Central memory CD8-positive, alpha-beta T cell (primary cell): ENCODE results near the gene CLIP4.

Source experiments
- ATAC-seq: fragments of 150-1000 bp; cut with Tn5 transposase; replicated peaks from 2 replicates; pipeline ENCODE4 v1.10.0; 2022; ENCODE audit warnings: mild to moderate bottlenecking, moderate FRiP score, moderate number of reproducible peaks; ENCODE audit not compliant: poor library complexity, severe bottlenecking; ENCODE audit errors: extremely low read depth
- DNase-seq, 2 donors: peaks; one replicate each; pipeline ENCODE4 v3.0.0; 2021; ENCODE audit warnings: low spot score in 2 of 2
- H3K27ac Mint-ChIP-seq: one replicate; pipeline ENCODE4 v1.8.0; 2022; ENCODE audit warnings: low read depth, mild to moderate bottlenecking, moderate library complexity, mixed read lengths
- H3K27me3 Mint-ChIP-seq: one replicate; pipeline ENCODE4 v1.8.0; 2022; ENCODE audit warnings: mixed read lengths
- H3K36me3 Mint-ChIP-seq: one replicate; pipeline ENCODE4 v1.8.0; 2022; ENCODE audit warnings: mild to moderate bottlenecking, moderate library complexity, mixed read lengths; ENCODE audit not compliant: insufficient read depth
- H3K4me1 Mint-ChIP-seq: one replicate; pipeline ENCODE4 v1.8.0; 2022; ENCODE audit warnings: mixed read lengths
- H3K4me3 Mint-ChIP-seq: one replicate; pipeline ENCODE4 v1.8.0; 2022; ENCODE audit warnings: mild to moderate bottlenecking, moderate library complexity, mixed read lengths
- H3K9me3 Mint-ChIP-seq: one replicate; pipeline ENCODE4 v1.8.0; 2022; ENCODE audit warnings: mixed read lengths

CLIP4 gene

DNA sequence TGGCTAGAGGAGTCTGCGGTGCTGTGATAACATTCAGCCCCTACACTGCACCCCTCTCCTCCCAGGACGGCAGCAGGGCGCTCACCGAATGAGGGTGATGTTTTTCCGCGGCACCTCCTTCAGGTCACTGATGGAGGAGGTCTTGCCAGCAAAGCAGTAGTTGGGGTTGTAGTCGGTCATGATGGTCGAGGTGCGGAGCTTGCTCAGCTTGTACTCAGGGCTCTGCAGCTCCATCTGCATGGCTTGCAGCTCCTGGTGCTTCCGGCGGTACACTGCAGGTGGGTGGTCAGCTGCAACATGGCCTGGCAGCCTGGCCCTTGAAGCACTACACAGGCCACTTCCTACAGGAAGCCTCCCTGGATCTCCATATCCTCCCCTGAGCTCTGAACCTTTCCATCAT, 108.0 kb downstream of the CLIP4 start:
- H3K27me3 Mint-ChIP-seq = peaks cover 40% of the 10 kb centered on the region
- no peak overlapping the region for H3K4me3 Mint-ChIP-seq
- no peaks in the 10 kb centered on the region for H3K4me1 Mint-ChIP-seq
- no peak overlapping the region for H3K27ac Mint-ChIP-seq
- no peaks in the 10 kb centered on the region for H3K9me3 Mint-ChIP-seq
- no peak for DNase-seq
- peaks cover 1% of the 10 kb centered on the region for H3K36me3 Mint-ChIP-seq
- no peak for ATAC-seq

DNA sequence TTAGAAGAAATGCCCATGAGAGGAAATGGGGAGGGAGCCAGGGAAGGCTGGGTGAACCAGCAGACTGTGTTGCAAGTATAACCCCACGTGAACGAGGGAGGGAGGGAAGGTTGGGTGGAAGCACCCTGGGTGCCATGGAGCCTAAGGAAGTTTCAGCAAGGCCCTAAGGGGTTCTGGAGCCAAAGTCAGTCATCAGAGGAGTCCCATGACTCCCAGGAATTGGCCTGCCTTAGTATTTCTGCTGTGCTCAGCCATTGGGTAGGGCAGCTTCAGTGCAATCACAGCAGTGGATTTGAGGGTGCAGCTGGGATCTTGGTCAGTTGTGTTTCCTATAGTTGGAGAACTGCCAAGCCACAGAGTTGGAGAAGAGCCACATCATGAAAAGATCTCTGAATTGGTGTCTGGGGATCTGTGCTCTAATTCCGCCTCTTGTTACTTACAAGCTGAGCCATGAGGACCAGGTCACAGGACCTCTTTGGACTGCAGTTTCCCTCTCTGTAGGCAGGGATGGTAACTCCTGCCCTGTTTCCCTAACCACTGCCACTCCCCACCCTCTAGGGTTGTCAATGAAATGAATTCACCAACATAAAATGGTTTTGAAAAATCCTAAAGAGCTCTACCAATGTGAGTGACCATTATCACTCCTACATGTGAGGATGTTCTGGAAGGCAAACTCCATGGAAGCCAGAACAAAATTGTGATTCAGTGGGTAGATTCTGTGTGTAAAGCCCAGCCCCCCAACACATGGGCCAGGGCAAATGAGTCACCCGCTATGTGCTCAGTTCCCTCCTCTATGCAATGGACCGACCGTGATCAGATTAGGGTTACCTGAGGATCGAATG, 108.9 kb downstream of the CLIP4 start:
- H3K4me1 Mint-ChIP-seq = no peaks in the 10 kb centered on the region
- no peak overlapping the region for H3K4me3 Mint-ChIP-seq
- H3K9me3 Mint-ChIP-seq = no peaks in the 10 kb centered on the region
- peaks cover 1% of the 10 kb centered on the region for H3K36me3 Mint-ChIP-seq
- H3K27me3 Mint-ChIP-seq = peaks cover 48% of the 10 kb centered on the region
- DNase-seq = no peak
- ATAC-seq = no peak
- H3K27ac Mint-ChIP-seq = no peak overlapping the region

DNA sequence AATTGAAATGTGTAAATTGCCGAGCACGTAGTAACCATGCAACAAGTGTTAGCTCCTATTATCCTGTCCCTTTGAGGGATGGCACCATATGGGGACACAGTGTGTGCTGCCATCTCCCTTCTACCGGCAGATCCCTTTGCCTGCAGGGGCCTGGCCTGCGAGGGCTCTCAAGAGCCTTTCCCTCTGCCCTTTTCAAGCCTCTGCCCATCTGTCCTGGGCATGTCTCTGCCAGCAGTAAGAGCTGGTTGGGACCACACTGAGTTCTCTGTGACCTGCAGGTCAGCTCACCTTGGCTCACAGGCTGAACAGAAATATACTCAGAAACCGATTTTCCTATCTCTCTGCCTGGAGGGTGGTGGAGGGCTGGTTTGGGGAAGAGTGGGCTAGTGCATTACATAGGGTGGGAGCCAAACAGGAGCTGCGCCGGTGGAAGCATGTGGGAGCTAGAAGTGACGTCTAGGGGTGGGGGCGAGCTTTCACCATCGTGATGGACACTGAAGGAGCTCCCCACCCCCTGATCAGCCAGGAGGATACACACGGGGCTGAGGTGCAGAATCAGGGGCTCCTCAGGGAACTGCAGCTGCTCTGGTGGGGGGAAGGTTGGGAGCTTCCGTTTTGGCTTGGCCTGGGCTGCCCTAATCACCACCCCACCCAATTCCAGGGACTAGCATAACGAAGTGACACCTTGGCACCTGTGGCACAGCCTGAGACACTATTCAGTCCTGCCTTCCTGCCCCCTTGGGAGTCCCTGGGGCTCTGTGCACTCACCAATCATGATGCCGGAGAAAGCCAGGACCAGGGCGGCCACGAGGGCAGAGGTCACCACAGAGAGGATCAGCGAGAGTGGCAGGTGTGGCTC, 109.7 kb downstream of the CLIP4 start:
- Mint-ChIP-seq H3K4me3 (no peak overlapping the region), H3K36me3 (peaks cover 1% of the 10 kb centered on the region), H3K9me3 (no peaks in the 10 kb centered on the region), H3K4me1 (no peaks in the 10 kb centered on the region), H3K27me3 (peaks cover 55% of the 10 kb centered on the region), H3K27ac (no peak overlapping the region)
- DNase-seq (no peak), ATAC-seq (no peak)

DNA sequence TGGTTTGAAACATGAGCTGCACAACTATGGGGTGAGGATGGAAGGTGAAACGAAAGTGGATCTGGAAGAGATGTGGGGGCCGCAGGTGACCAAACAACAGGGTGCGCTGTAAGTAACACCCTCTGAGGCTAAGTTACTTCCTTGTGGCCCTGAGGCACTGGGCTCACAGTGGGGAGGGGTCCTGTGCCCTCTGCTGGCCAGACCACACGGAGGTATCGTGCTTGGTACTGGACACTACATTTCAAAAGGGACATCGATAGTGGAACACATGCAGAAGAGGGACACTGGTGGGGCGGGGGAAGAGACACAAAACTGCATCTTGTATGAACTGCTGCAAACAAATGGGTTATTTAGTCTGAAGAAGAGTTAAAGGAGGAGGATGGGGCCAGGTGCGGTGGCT, 110.6 kb downstream of the CLIP4 start:
- DNase-seq (no peak), ATAC-seq (no peak)
- no peak overlapping the region for H3K4me3 Mint-ChIP-seq
- H3K36me3 Mint-ChIP-seq = peaks cover 1% of the 10 kb centered on the region
- H3K27me3 Mint-ChIP-seq = peaks cover 62% of the 10 kb centered on the region
- no peaks in the 10 kb centered on the region for H3K4me1 Mint-ChIP-seq
- no peak overlapping the region for H3K27ac Mint-ChIP-seq
- no peaks in the 10 kb centered on the region for H3K9me3 Mint-ChIP-seq

DNA sequence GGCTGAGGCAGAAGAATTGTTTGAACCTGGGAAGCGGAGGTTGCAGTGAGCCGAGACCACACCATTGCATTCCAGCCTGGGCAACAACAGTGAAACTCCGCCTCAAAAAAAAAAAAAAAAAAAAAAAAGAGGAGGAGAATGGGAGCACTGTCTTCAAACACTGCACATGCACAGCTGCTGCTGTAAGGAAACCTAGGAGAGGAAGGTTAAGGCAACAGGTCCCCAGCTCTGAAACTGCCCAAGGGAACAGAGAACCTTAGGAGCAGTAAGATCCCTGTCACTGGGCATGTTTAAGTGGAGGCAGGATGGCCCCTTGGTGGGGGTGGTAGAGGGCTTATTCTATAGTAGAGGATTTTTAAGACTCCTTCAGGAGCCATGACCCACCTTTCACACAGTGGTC, 111.2 kb downstream of the CLIP4 start:
- ATAC-seq (no peak), DNase-seq (no peak)
- Mint-ChIP-seq H3K4me1 (no peaks in the 10 kb centered on the region), H3K27ac (no peak overlapping the region), H3K27me3 (peaks cover 62% of the 10 kb centered on the region), H3K9me3 (no peaks in the 10 kb centered on the region), H3K4me3 (no peak overlapping the region), H3K36me3 (peaks cover 1% of the 10 kb centered on the region)

DNA sequence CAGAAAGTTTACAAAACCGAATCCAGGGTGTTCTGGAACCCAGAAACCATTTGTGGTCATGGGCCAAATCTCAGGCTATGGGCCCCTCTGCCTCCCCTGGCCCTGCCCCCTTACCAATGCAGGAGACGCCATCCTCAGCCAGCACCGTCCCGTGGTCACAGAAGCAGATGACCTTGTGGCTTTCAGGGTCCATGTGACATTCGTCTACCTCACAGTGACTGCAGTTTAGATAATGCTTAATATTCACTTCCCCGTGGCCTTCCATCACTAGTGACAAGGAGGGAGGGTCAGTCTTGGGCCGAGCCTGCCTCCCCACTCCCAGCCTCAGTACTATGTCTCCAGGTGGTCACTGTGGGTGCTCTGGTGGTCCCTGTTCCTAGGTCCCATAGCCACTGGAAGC, 111.6 kb downstream of the CLIP4 start:
- no peak overlapping the region for H3K27ac Mint-ChIP-seq
- no peak for ATAC-seq
- no peak overlapping the region for H3K4me3 Mint-ChIP-seq
- no peaks in the 10 kb centered on the region for H3K4me1 Mint-ChIP-seq
- peaks cover 62% of the 10 kb centered on the region for H3K27me3 Mint-ChIP-seq
- peaks cover 1% of the 10 kb centered on the region for H3K36me3 Mint-ChIP-seq
- no peaks in the 10 kb centered on the region for H3K9me3 Mint-ChIP-seq
- no peak for DNase-seq

DNA sequence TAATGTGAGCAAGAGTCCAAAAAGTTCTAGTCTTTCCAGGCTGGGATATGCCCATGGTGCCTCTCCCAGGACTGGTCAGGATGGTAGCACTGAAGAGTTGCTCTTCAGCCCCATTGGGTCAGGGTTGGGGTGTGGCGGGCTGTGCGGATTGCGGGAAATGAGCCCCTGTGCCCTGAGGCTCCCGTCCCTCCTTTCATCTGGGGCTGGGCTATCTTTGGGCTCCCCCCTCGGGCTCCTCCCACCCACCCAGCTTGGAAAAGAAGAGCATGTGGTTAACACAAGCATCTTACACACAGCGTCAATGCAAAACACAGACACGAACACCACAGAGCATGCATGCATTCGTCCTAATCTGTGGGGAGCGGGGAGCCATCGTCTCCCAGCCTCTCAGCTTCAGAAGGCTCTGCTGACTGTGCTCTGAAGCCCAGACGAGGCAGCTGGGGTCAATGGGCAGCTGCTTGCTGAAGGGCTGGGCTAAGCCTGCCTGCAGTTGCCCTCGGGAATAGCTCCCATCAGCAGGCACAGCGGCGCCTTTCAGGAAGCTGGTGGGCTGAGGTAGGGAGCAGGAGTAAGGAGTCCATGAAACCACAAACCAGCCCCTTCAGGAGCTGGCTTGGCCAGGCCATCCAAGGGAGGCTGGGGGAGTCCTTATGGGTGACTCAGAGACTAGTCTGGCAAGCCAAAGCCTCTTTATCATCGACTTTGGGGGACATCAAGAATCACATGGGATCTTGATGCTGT, 112.9 kb downstream of the CLIP4 start:
- Mint-ChIP-seq H3K27ac (no peak overlapping the region), H3K36me3 (peaks cover 1% of the 10 kb centered on the region), H3K4me3 (no peak overlapping the region), H3K9me3 (no peaks in the 10 kb centered on the region), H3K4me1 (no peaks in the 10 kb centered on the region), H3K27me3 (peaks cover 62% of the 10 kb centered on the region)
- DNase-seq = no peak
- no peak for ATAC-seq

DNA sequence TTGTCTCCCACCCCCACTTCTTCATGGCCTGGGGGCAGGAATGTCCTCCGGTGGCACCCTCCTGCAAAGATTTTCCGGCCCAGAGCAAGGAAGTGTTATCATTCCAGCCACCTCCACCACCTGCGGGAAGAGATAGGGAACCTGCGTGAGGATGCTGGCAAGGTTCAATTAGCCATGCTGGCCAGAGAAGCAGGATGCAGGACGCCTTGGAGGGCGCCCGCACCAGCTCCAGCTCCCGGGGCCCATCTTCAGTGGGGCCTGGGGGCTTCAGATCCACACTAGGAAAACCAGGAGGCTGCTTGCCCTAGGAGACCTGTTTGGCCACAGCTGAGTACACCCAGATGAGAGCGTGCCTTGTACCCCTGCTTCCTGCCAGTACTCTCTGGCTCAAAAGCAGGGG, 113.7 kb downstream of the CLIP4 start:
- H3K27me3 Mint-ChIP-seq = peaks cover 62% of the 10 kb centered on the region
- peaks cover 1% of the 10 kb centered on the region for H3K36me3 Mint-ChIP-seq
- H3K4me3 Mint-ChIP-seq = no peak overlapping the region
- no peaks in the 10 kb centered on the region for H3K9me3 Mint-ChIP-seq
- ATAC-seq = no peak
- H3K27ac Mint-ChIP-seq = no peak overlapping the region
- no peaks in the 10 kb centered on the region for H3K4me1 Mint-ChIP-seq
- DNase-seq = no peak

DNA sequence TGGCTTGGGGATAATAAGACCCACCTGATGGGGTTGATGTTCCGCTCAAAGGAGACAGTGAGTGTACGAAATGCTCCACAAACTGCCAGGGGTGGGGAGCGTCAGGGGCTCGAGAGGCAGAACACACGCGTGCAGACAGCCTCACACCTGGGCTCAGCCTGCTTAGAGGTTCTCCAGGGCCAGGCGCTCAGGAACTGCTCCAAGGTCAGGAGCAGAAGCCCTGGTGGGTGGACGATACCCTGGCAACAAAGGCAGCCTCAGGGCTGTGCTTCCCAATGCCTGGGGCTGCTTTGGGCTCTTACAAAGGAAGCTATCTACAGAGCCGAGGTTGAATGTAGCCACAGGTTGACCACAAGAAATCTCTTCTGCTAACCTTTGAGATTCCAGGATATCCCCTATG, 114.4 kb downstream of the CLIP4 start:
- H3K4me3 Mint-ChIP-seq = no peak overlapping the region
- peaks cover 1% of the 10 kb centered on the region for H3K36me3 Mint-ChIP-seq
- peaks cover 57% of the 10 kb centered on the region for H3K27me3 Mint-ChIP-seq
- ATAC-seq (no peak), DNase-seq (no peak)
- H3K4me1 Mint-ChIP-seq = no peaks in the 10 kb centered on the region
- H3K27ac Mint-ChIP-seq = no peak overlapping the region
- H3K9me3 Mint-ChIP-seq = no peaks in the 10 kb centered on the region

DNA sequence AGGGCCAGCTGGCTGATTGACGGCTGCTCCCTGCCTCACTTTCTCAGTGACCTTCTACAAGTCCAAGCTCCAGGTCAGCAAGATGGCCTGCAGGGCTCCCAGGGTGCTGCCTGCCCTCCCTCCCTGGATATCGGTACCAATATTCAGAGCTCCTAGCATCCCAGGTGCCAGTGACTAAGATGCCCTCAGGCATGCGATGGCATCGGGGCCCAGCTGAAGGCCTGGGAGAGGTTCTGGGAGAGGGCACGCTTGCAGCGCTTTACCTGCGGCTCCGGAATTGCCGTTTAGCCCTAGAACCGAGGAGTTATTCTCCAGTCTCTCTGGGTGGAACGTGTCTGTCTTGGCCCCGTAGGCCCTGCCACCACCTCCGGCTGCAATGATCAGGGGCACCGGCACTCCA, 116.8 kb downstream of the CLIP4 start:
- no peaks in the 10 kb centered on the region for H3K4me1 Mint-ChIP-seq
- H3K36me3 Mint-ChIP-seq = no peaks in the 10 kb centered on the region
- no peak for DNase-seq
- no peak for ATAC-seq
- no peak overlapping the region for H3K4me3 Mint-ChIP-seq
- peaks cover 43% of the 10 kb centered on the region for H3K27me3 Mint-ChIP-seq
- no peak overlapping the region for H3K27ac Mint-ChIP-seq
- no peaks in the 10 kb centered on the region for H3K9me3 Mint-ChIP-seq

DNA sequence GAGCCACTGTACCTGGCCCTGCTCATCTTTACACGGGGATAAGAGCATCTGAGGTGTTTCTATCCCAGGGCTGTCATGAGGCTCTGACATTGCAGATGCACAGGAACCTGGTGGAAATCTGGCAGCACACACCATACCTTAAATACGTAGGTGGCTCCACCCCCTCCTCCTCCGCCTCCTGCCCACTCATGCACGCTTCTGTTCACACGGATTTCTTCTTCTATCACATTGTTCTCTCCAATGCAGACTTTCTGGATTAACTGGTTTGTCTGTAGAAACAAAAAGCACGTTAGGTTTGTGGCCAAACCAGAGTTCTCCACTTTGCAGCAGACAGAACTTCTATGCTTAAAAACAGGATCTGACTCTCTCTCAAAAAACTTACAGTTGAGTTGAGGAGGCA, 118.2 kb downstream of the CLIP4 start:
- peaks cover 43% of the 10 kb centered on the region for H3K27me3 Mint-ChIP-seq
- DNase-seq (no peak), ATAC-seq (no peak)
- H3K27ac Mint-ChIP-seq = no peak overlapping the region
- no peaks in the 10 kb centered on the region for H3K9me3 Mint-ChIP-seq
- H3K36me3 Mint-ChIP-seq = no peaks in the 10 kb centered on the region
- H3K4me3 Mint-ChIP-seq = no peak overlapping the region
- H3K4me1 Mint-ChIP-seq = no peaks in the 10 kb centered on the region

DNA sequence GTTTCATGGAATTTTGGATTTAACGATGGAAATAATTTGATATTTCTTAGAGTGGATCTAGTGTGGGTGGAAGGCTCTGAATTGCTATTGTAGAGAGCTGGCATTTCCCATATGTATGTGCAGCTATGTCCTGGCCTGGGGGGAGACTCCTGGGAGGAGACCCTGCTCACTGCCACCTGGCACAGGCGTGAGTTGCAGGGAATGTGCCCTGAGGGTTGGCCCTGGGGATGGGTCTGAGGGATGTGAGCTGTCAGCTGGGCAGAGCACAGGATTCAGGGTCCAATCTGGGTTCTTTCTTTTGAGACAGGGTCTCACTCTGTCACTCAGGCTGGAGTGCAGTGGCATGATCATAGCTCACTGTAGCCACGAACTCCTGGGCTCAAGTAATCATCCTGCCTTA, 120.2 kb downstream of the CLIP4 start:
- Mint-ChIP-seq H3K4me1 (no peaks in the 10 kb centered on the region), H3K27ac (no peak overlapping the region), H3K36me3 (no peaks in the 10 kb centered on the region), H3K4me3 (no peak overlapping the region), H3K9me3 (no peaks in the 10 kb centered on the region), H3K27me3 (peaks cover 40% of the 10 kb centered on the region)
- DNase-seq (no peak), ATAC-seq (no peak)
